Nephron (organoid): ENCODE results near the gene RNF4.
"Not testable (repeated sequence)": the region's sequence is repeated elsewhere in the genome, so short reads cannot be mapped to it uniquely, and the experiment has no call there.

Source experiments
- H3K27ac Mint-ChIP-seq, 3 experiments: 2 replicates each; pipeline ENCODE4 v1.8.0; 2020; ENCODE audit warnings: mixed read lengths in 3 of 3, mild to moderate bottlenecking in 2 of 3, moderate library complexity in 1 of 3
- H3K27me3 Mint-ChIP-seq: 2 replicates; pipeline ENCODE4 v1.8.0; 2021; ENCODE audit warnings: low read depth, mild to moderate bottlenecking, moderate library complexity, mixed read lengths
- H3K36me3 Mint-ChIP-seq: 2 replicates; pipeline ENCODE4 v1.8.0; 2020; ENCODE audit warnings: low read depth, mixed read lengths
- H3K4me1 Mint-ChIP-seq: 2 replicates; pipeline ENCODE4 v1.8.0; 2020; ENCODE audit warnings: mixed read lengths
- H3K4me3 Mint-ChIP-seq, 3 experiments: 2 replicates each; pipeline ENCODE4 v1.8.0; 2020; ENCODE audit warnings: mild to moderate bottlenecking in 3 of 3, mixed read lengths in 3 of 3, moderate library complexity in 2 of 3
- H3K9me3 Mint-ChIP-seq: 2 replicates; pipeline ENCODE4 v1.8.0; 2020; ENCODE audit warnings: mixed read lengths
- TF ChIP-seq, protein P1 (sequence below), 3 experiments: fragments of 200-600 bp; sonication (generic); IDR thresholded peaks; one replicate each; pipeline ENCODE4 v1.5.0; 2021; ENCODE audit warnings: antibody characterized with exemption in 3 of 3; ENCODE audit not compliant: unreplicated experiment in 3 of 3

RNF4 gene

GRCh38 chr4:2507855-2508254 is 38.9 kb downstream of the RNF4 start:
- TF ChIP-seq, protein P1, sequence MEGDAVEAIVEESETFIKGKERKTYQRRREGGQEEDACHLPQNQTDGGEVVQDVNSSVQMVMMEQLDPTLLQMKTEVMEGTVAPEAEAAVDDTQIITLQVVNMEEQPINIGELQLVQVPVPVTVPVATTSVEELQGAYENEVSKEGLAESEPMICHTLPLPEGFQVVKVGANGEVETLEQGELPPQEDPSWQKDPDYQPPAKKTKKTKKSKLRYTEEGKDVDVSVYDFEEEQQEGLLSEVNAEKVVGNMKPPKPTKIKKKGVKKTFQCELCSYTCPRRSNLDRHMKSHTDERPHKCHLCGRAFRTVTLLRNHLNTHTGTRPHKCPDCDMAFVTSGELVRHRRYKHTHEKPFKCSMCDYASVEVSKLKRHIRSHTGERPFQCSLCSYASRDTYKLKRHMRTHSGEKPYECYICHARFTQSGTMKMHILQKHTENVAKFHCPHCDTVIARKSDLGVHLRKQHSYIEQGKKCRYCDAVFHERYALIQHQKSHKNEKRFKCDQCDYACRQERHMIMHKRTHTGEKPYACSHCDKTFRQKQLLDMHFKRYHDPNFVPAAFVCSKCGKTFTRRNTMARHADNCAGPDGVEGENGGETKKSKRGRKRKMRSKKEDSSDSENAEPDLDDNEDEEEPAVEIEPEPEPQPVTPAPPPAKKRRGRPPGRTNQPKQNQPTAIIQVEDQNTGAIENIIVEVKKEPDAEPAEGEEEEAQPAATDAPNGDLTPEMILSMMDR (IDR thresholded peaks at IDR 0.05; ENCODE audit: unreplicated experiment in 3 of 3): no peak
- Mint-ChIP-seq H3K9me3 (no peaks in the 10 kb centered on the region), H3K27me3 (no peaks in the 10 kb centered on the region)

GRCh38 chr4:2510351-2511259 is 41.7 kb downstream of the RNF4 start:
- Mint-ChIP-seq H3K9me3 (no peaks in the 10 kb centered on the region), H3K4me3 (no peak overlapping the region), H3K4me1 (no peaks in the 10 kb centered on the region), H3K36me3 (peaks cover 68% of the 10 kb centered on the region), H3K27ac (no peak overlapping the region), H3K27me3 (no peaks in the 10 kb centered on the region)
- TF ChIP-seq, protein P1 (IDR thresholded peaks at IDR 0.05; ENCODE audit: unreplicated experiment in 3 of 3): no peak

More at GRCh38 chr4:2507855-2508254, 38.9 kb downstream of the RNF4 start:
- no peaks in the 10 kb centered on the region for H3K4me1 Mint-ChIP-seq
- no peak overlapping the region for H3K27ac Mint-ChIP-seq
- H3K36me3 Mint-ChIP-seq: peaks cover 55% of the 10 kb centered on the region
- H3K4me3 Mint-ChIP-seq: no peak overlapping the region

DNA sequence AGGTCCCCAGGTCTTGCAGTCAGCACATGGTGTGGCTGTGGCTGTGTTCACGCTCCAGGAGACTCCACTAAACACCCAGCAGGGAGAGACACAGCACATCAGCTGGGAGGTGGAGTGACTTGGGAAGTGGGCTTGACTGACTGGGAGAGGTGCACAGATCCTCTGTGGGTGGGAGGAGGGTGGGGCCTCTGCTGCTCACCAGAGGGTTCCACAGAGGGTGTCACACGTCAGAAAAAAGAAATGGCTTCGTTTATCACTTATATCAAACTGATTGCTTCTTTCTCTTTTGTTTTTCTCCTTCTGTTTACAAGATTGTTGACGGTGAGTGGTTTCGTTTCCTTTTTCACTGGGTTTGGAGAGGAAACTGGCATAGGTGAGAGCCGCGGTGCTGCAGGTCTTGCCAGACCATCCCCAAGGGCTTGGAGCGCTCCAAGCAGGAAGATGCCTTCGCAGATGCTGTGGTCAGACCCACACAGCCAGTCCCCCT is 42.8 kb downstream of the RNF4 start:
- H3K27me3 Mint-ChIP-seq: no peaks in the 10 kb centered on the region
- no peaks in the 10 kb centered on the region for H3K4me1 Mint-ChIP-seq

GRCh38 chr4:2512396-2513135 is 43.7 kb downstream of the RNF4 start:
- no peaks in the 10 kb centered on the region for H3K27me3 Mint-ChIP-seq
- H3K4me1 Mint-ChIP-seq: no peaks in the 10 kb centered on the region
- no peak overlapping the region for H3K4me3 Mint-ChIP-seq
- H3K36me3 Mint-ChIP-seq: peaks cover 58% of the 10 kb centered on the region
- no peak overlapping the region for H3K27ac Mint-ChIP-seq
- H3K9me3 Mint-ChIP-seq: no peaks in the 10 kb centered on the region
- TF ChIP-seq, protein P1 (IDR thresholded peaks at IDR 0.05; ENCODE audit: unreplicated experiment in 3 of 3): no peak

More for the DNA sequence above, 42.8 kb downstream of the RNF4 start:
- H3K36me3 Mint-ChIP-seq: peaks cover 67% of the 10 kb centered on the region
- H3K9me3 Mint-ChIP-seq: no peaks in the 10 kb centered on the region
- no peak overlapping the region for H3K4me3 Mint-ChIP-seq
- H3K27ac Mint-ChIP-seq: no peak overlapping the region
- TF ChIP-seq, protein P1 (IDR thresholded peaks at IDR 0.05; ENCODE audit: unreplicated experiment in 3 of 3): no peak

- not testable (repeated sequence) for H3K27ac Mint-ChIP-seq, H3K4me1 Mint-ChIP-seq, H3K9me3 Mint-ChIP-seq, H3K4me3 Mint-ChIP-seq, H3K27me3 Mint-ChIP-seq
- peaks cover 50% of the 10 kb centered on the region for H3K36me3 Mint-ChIP-seq
Observed at GRCh38 chr4:2514193-2514592, 45.3 kb downstream of the RNF4 start.

DNA sequence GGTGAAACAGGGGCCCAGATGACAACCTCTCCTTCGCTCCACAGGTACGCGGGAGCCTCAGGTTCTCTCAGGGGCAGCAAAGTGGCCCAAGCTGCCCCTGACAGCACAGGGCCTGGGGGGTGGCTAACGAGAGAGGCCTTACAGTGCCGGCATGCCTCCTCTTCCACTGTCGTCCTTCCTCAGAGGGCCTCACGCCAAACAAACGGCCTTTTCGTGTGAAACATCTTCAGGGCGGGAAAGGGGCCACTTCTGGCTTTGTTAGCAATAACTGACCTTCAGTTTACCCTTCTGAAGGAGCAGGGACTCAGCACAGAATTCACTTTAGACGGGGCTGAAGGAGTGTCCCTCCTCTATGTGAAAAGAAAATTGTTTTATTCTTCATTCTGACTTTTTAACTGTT is 46.0 kb downstream of the RNF4 start:
- H3K9me3 Mint-ChIP-seq, H3K4me1 Mint-ChIP-seq, H3K4me3 Mint-ChIP-seq, H3K27me3 Mint-ChIP-seq: not testable (repeated sequence)
- H3K36me3 Mint-ChIP-seq: peaks cover 49% of the 10 kb centered on the region
- peak overlapping the region; percentile 15 to 66 (median 56) for H3K27ac Mint-ChIP-seq
